HEK293 (cell line): ENCODE results near the gene SMPD3.

Experiments
- CTCF ChIA-PET: fragments of 350-600 bp; formaldehyde crosslinking; extraction: SDS; loops from one replicate; lab custom pipeline; 2021; ENCODE audit warnings: antibody characterized with exemption; lab: Yijun Ruan, JAX
- POLR2A ChIA-PET: fragments of 300-600 bp; formaldehyde crosslinking; extraction: SDS; loops from one replicate; lab custom pipeline; 2020; ENCODE audit warnings: antibody characterized with exemption, inconsistent platforms; lab: Yijun Ruan, JAX
- H3K27ac ChIP-seq: fragments of 200-500 bp; sonication (Bioruptor generic); 2 replicates; pipeline ENCODE4 v1.5.1; 2014; ENCODE audit warnings: low read depth, low read length, control low read depth, inconsistent platforms; ENCODE audit errors: extremely low read depth
- H3K36me3 ChIP-seq, 2 experiments: fragments of 200-500 bp in 1 of 2; sonication (Bioruptor generic) in 1 of 2; 1 replicate in 1 of 2; 2 replicates in 1 of 2; pipeline ENCODE4 v1.5.1; 2014 to 2017; ENCODE audit warnings: inconsistent platforms in 2 of 2, low read length in 2 of 2; ENCODE audit not compliant: control insufficient read depth in 2 of 2, insufficient read depth in 1 of 2
- H3K4me1 ChIP-seq: fragments of 200-500 bp; sonication (Bioruptor generic); 2 replicates; pipeline ENCODE4 v1.5.1; 2014; ENCODE audit warnings: mild to moderate bottlenecking, low read length, inconsistent platforms; ENCODE audit not compliant: control insufficient read depth, insufficient read depth
- H3K4me3 ChIP-seq: 2 replicates; pipeline ENCODE4 v1.5.1; 2011; ENCODE audit warnings: low read depth, mild to moderate bottlenecking, control low read depth, low read length, moderate library complexity
- H3K9me3 ChIP-seq: fragments of 200-500 bp; sonication (Bioruptor generic); 2 replicates; pipeline ENCODE4 v1.5.1; 2014; ENCODE audit warnings: low read depth, low read length, inconsistent platforms; ENCODE audit not compliant: control insufficient read depth, insufficient read depth
- AEBP2 ChIP-seq: fragments of 450-650 bp; formaldehyde crosslinking; IDR thresholded peaks from 2 replicates; pipeline ENCODE4 v1.5.1; 2016; ENCODE audit warnings: missing biosample characterization, missing genetic modification characterization, borderline replicate concordance
- ELK4 ChIP-seq: IDR thresholded peaks from 2 replicates; pipeline ENCODE4 v1.6.1; 2011; ENCODE audit warnings: mild to moderate bottlenecking, low read depth, low read length, borderline replicate concordance
- HIC1 ChIP-seq: fragments of 450-650 bp; formaldehyde crosslinking; IDR thresholded peaks from 2 replicates; pipeline ENCODE4 v1.5.1; 2016; ENCODE audit warnings: missing biosample characterization, missing genetic modification characterization
- HOXC10 ChIP-seq: sonication (generic); formaldehyde crosslinking; IDR thresholded peaks from 2 replicates; pipeline ENCODE4 v1.8.1; 2023; ENCODE audit warnings: mild to moderate bottlenecking, missing genetic modification reagents
- KLF16 ChIP-seq: fragments of 450-650 bp; formaldehyde crosslinking; IDR thresholded peaks from 2 replicates; pipeline ENCODE4 v1.5.1; 2017; ENCODE audit warnings: missing biosample characterization, missing genetic modification characterization
- PRDM4 ChIP-seq: fragments of 450-650 bp; formaldehyde crosslinking; IDR thresholded peaks from 2 replicates; pipeline ENCODE4 v1.5.1; 2017; ENCODE audit warnings: missing biosample characterization, missing genetic modification characterization
- RBAK ChIP-seq: fragments of 450-650 bp; formaldehyde crosslinking; IDR thresholded peaks from 2 replicates; pipeline ENCODE4 v1.5.1; 2016; ENCODE audit warnings: missing biosample characterization, missing genetic modification characterization
- ZBTB1 ChIP-seq: fragments of 450-650 bp; formaldehyde crosslinking; IDR thresholded peaks from 2 replicates; pipeline ENCODE4 v1.5.1; 2016; ENCODE audit warnings: missing biosample characterization, missing genetic modification characterization
- ZFP3 ChIP-seq: fragments of 450-650 bp; formaldehyde crosslinking; IDR thresholded peaks from 2 replicates; pipeline ENCODE4 v1.5.1; 2016; ENCODE audit warnings: low read depth, missing biosample characterization, missing genetic modification characterization
- ZNF114 ChIP-seq: fragments of 450-650 bp; formaldehyde crosslinking; IDR thresholded peaks from 2 replicates; pipeline ENCODE4 v1.5.0; 2017; ENCODE audit warnings: missing biosample characterization, missing genetic modification characterization
- ZNF121 ChIP-seq: fragments of 450-650 bp; formaldehyde crosslinking; IDR thresholded peaks from 2 replicates; pipeline ENCODE4 v1.5.1; 2016; ENCODE audit warnings: missing biosample characterization, missing genetic modification characterization
- ZNF148 ChIP-seq: fragments of 450-650 bp; formaldehyde crosslinking; IDR thresholded peaks from 2 replicates; pipeline ENCODE4 v1.5.0; 2017; ENCODE audit warnings: missing biosample characterization, missing genetic modification characterization, borderline replicate concordance
- ZNF18 ChIP-seq: fragments of 450-650 bp; formaldehyde crosslinking; IDR thresholded peaks from 2 replicates; pipeline ENCODE4 v1.5.1; 2016; ENCODE audit warnings: missing biosample characterization, missing genetic modification characterization
- ZNF274 ChIP-seq, 2 experiments: fragments of 200-500 bp in 1 of 2; fragments of 450-650 bp in 1 of 2; sonication (Bioruptor generic) in 1 of 2; formaldehyde crosslinking in 1 of 2; IDR thresholded peaks; 2 replicates each; pipeline versions ENCODE4 v1.5.1 to v1.6.1; 2014 to 2016; ENCODE audit warnings: borderline replicate concordance in 1 of 2, inconsistent platforms in 1 of 2, low read length in 1 of 2, missing biosample characterization in 1 of 2, missing genetic modification characterization in 1 of 2
- ZNF449 ChIP-seq: fragments of 450-650 bp; formaldehyde crosslinking; IDR thresholded peaks from 2 replicates; pipeline ENCODE4 v1.5.1; 2017; ENCODE audit warnings: missing biosample characterization, mild to moderate bottlenecking, missing genetic modification characterization, moderate library complexity
- ZNF473 ChIP-seq: fragments of 450-650 bp; formaldehyde crosslinking; IDR thresholded peaks from 2 replicates; pipeline ENCODE4 v1.5.1; 2017; ENCODE audit warnings: missing biosample characterization, missing genetic modification characterization
- ZNF548 ChIP-seq: fragments of 450-650 bp; formaldehyde crosslinking; IDR thresholded peaks from 2 replicates; pipeline ENCODE4 v1.5.1; 2016; ENCODE audit warnings: missing biosample characterization, missing genetic modification characterization
- ZNF600 ChIP-seq: fragments of 450-650 bp; formaldehyde crosslinking; IDR thresholded peaks from 2 replicates; pipeline ENCODE4 v1.5.1; 2016; ENCODE audit warnings: missing biosample characterization, missing genetic modification characterization
- ZNF624 ChIP-seq: fragments of 450-650 bp; formaldehyde crosslinking; IDR thresholded peaks from 2 replicates; pipeline ENCODE4 v1.5.1; 2017; ENCODE audit warnings: missing biosample characterization, missing genetic modification characterization
- ZNF677 ChIP-seq: fragments of 450-650 bp; IDR thresholded peaks from 2 replicates; pipeline ENCODE4 v1.5.0; 2018; ENCODE audit warnings: missing biosample characterization, mild to moderate bottlenecking, missing genetic modification characterization, moderate library complexity
- ZNF747 ChIP-seq: fragments of 450-650 bp; formaldehyde crosslinking; IDR thresholded peaks from 2 replicates; pipeline ENCODE4 v1.5.1; 2016; ENCODE audit warnings: missing biosample characterization, missing genetic modification characterization
- ZNF843 ChIP-seq: fragments of 450-650 bp; formaldehyde crosslinking; IDR thresholded peaks from 2 replicates; pipeline ENCODE4 v1.5.1; 2016; ENCODE audit warnings: missing biosample characterization, missing genetic modification characterization

The SMPD3 gene

GRCh38 chr16:68458101-68458500, 9.8 kb upstream of the SMPD3 start (continued):
- TF ChIP-seq ZNF18, result no peak
- TF ChIP-seq ELK4, result no peak
- no peak for TF ChIP-seq ZNF473 (tag by site-specific recombination)
- TF ChIP-seq ZBTB1 (tag by site-specific recombination), result no peak

GRCh38 chr16:68455631-68456030, 7.3 kb upstream of the SMPD3 start:
- Histone ChIP-seq H3K4me1 (no peaks in the 10 kb centered on the region), H3K27ac (no peak overlapping the region), H3K4me3 (no peak overlapping the region), H3K36me3 (no peaks in the 10 kb centered on the region), H3K9me3 (no peaks in the 10 kb centered on the region)
- TF ChIP-seq ZNF600 (tag by site-specific recombination) (no peak), RBAK (tag by site-specific recombination) (no peak), ZNF843 (tag by site-specific recombination) (no peak), ZNF677 (tag by site-specific recombination) (no peak), ZNF121 (tag by site-specific recombination) (no peak), PRDM4 (no peak), ZNF148 (tag by site-specific recombination) (no peak), HOXC10 (CRISPR knock-in tag) (no peak), ZNF747 (tag by site-specific recombination) (no peak), ZNF624 (tag by site-specific recombination) (no peak), ZFP3 (no peak), ZNF449 (no peak), AEBP2 (no peak), ZNF548 (tag by site-specific recombination) (no peak), KLF16 (tag by site-specific recombination) (no peak), ELK4 (no peak), HIC1 (tag by site-specific recombination) (no peak), ZNF114 (tag by site-specific recombination) (no peak), ZNF274 (IDR thresholded peaks at IDR 0.05; ENCODE audit: low read length) (no peak), ZNF274 (tag by site-specific recombination; IDR thresholded peaks at IDR 0.05; ENCODE audit: borderline replicate concordance) (no peak)
- ChIA-PET CTCF (interaction anchor here (0.5 to 1.8 kb wide), 4 partner anchors 8 to 974 kb away, joined by 3 to 5 read pairs (median 5); no protein-coding TSS in a partner anchor), POLR2A (no interaction called here)
